ENCODE data around the gene CCDC141. TPM values are rescaled to one million over a fixed set of nuclear protein-coding genes. Genes with fewer than 3 reads are reported as not detected.
"Not testable (repeated sequence)": the region's sequence is repeated elsewhere in the genome, so short reads cannot be mapped to it uniquely, and the experiment has no call there.

The CCDC141 gene
- total and polyA plus RNA-seq, 2 of the 13 experiments (the other 11 are each of a cell fraction or from before 2014, with no cell fraction given): not detected

DNA sequence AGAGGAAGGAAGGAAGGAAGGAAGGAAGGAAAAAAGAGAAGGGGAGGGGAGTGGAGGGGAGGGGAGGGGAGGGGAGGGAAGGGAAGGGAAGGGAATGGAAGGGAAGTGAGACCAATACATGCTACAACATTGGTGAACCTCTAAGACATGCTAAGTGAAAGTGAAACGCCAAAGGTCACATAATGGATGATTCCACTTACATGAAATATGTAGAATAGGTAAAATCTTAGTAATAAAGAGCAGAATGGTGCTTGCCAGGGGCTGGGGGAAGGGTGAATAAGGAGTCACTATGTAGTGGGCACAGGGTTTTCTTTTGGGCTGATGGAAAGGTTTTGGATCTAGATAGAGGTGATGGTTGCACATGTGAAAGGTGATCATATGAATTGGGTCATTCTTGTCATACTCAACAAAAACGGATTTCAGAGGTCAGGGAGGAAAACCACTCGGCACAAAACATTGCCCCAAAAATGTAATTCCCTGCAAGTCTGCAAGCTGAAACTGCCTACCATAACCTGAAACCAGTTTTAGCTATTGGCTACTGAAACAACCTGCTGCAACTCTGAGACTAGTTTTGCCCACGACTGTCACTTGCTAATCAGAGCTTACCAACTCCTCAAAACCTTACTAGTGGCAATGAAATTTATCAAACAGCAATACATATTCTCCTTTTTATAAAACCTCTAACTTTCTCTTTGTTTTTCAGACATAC lies 59.2 kb downstream of the CCDC141 start (continued):
- TF ChIP-seq, protein P1, sequence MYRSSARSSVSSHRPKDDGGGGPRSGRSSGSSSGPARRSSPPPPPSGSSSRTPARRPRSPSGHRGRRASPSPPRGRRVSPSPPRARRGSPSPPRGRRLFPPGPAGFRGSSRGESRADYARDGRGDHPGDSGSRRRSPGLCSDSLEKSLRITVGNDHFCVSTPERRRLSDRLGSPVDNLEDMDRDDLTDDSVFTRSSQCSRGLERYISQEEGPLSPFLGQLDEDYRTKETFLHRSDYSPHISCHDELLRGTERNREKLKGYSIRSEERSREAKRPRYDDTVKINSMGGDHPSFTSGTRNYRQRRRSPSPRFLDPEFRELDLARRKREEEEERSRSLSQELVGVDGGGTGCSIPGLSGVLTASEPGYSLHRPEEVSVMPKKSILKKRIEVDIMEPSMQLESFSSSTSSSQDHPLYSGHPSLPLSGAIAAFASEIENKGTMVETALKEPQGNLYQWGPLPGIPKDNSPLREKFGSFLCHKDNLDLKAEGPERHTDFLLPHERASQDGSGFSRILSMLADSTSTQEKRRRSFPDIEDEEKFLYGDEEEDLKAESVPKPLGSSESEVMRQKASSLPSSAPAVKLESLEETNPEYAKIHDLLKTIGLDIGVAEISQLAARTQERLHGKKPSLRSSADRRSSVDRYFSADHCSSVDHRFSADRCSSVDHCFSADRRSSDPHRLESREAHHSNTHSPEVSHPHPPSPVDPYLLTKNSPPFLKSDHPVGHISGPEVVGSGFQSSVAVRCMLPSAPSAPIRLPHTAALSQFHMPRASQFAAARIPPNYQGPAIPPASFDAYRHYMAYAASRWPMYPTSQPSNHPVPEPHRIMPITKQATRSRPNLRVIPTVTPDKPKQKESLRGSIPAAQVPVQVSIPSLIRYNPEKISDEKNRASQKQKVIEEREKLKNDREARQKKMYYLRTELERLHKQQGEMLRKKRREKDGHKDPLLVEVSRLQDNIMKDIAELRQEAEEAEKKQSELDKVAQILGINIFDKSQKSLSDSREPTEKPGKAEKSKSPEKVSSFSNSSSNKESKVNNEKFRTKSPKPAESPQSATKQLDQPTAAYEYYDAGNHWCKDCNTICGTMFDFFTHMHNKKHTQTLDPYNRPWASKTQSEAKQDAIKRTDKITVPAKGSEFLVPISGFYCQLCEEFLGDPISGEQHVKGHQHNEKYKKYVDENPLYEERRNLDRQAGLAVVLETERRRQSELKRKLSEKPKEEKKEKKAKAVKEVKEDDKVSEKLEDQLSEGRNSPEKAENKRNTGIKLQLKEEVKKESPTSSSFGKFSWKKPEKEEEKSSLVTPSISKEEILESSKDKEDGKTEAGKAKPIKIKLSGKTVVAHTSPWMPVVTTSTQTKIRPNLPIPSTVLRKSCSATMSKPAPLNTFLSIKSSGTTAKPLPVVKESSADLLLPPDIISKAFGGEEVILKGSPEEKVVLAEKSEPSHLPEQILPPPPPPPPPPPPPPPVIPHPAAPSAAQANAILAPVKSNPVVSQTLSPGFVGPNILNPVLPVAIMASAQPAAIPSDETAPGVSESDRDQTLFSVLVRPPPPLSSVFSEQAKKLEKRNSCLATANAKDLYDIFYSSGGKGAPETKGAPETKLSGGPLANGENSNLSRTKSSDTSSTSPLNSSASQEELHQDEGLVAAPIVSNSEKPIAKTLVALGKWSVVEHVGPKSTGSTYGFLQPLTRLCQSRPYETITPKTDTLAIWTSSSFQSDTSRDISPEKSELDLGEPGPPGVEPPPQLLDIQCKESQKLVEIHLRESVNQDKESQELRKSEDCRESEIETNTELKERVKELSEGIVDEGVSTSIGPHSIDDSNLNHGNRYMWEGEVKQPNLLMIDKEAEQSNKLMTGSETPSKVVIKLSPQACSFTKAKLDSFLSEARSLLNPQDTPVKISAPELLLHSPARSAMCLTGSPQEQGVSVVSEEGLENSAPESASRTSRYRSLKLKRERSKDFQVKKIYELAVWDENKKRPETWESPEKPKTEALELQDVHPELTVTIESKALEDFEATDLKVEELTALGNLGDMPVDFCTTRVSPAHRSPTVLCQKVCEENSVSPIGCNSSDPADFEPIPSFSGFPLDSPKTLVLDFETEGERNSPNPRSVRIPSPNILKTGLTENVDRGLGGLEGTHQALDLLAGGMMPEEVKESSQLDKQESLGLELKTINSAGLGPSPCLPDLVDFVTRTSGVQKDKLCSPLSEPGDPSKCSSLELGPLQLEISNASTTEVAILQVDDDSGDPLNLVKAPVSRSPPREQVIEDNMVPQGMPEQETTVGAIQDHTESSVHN (CRISPR knock-in tag; IDR thresholded peaks at IDR 0.05): no peak
- no peak for TF ChIP-seq TMF1 (CRISPR knock-in tag; IDR thresholded peaks at IDR 0.05; ENCODE audit: low read depth)

DNA sequence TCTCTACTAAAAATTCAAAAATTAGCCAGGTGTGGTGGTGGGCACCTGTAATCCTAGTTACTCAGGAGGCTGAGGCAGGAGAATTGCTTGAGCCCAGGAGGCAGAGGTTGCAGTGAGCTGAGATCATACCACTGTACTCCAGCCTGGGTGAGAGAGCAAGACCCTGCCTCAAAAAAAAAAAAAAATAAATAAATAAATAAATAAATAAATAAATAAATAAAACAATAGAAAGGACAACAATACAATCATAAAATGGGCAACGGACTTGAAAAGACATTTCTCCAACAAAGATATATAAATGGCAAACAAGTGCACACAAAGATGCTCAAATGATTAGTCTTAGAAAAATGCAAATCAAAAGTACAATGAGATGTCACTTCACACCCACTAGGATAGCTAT lies 60.5 kb downstream of the CCDC141 start:
- H3K9ac ChIP-seq (ENCODE audit: insufficient read depth, low read depth, low read length); H3K4me1 ChIP-seq (ENCODE audit: insufficient read depth, low read length); DNase-seq (ENCODE audit: low spot score); H3K4me3 ChIP-seq (replicated peaks in 1 of 3; ENCODE audit: insufficient read depth in 1 of 3, low read depth in 2 of 3, low read length in 3 of 3); BruUV-seq (replicated peaks); FAIRE-seq; ATAC-seq; H3K79me2 ChIP-seq (ENCODE audit: insufficient read depth, low read length); CTCF ChIA-PET (ENCODE audit: low intra/inter-chr PET ratio, low total read pairs); POLR2A ChIA-PET; H3K36me3 ChIP-seq (replicated peaks in 1 of 2; ENCODE audit: control insufficient read depth in 1 of 2, insufficient read depth in 2 of 2, low read length in 2 of 2); H3K27ac ChIP-seq (ENCODE audit: extremely low read length, insufficient read depth, low read length); H3K4me2 ChIP-seq (ENCODE audit: low read depth, low read length); H4K20me1 ChIP-seq (ENCODE audit: insufficient read depth, low read length); intact Hi-C loops (cut with micrococcal nuclease; ENCODE audit: unreplicated experiment); H2AFZ ChIP-seq (ENCODE audit: low read length); H3K27me3 ChIP-seq (ENCODE audit: control insufficient read depth in 1 of 2, insufficient read depth in 2 of 2, low read length in 2 of 2); H3K9me3 ChIP-seq (ENCODE audit: low read length); in situ Hi-C loops (cut with HindIII; ENCODE audit: extremely low pct_ligation_motif_present, low pct_unique_long_range_greater_than_20kb): not testable (repeated sequence)
- 0% methylated on average over 1 of the region's 1 CpG for WGBS (ENCODE audit: low lambda C conversion rate)

DNA sequence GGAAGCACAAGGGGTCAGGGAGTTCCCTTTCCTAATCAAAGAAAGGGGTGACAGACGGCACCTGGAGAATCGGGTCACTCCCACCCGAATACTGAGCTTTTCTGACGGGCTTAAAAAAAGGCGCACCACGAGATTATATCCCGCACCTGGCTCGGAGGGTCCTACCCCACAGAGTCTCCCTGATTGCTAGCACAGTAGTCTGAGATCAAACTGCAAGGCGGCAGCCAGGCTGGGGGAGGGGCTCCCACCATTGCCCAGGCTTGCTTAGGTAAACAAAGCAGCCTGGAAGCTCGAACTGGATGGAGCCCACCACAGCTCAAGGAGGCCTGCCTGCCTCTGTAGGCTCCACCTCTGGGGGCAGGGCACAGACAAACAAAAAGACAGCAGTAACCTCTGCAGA lies 67.3 kb downstream of the CCDC141 start:
- BruUV-seq (replicated peaks); H3K27me3 ChIP-seq (ENCODE audit: control insufficient read depth in 1 of 2, insufficient read depth in 2 of 2, low read length in 2 of 2); H3K4me3 ChIP-seq (replicated peaks in 1 of 3; ENCODE audit: insufficient read depth in 1 of 3, low read depth in 2 of 3, low read length in 3 of 3); H4K20me1 ChIP-seq (ENCODE audit: insufficient read depth, low read length); H3K4me1 ChIP-seq (ENCODE audit: insufficient read depth, low read length); H3K9me3 ChIP-seq (ENCODE audit: low read length); H3K9ac ChIP-seq (ENCODE audit: insufficient read depth, low read depth, low read length); FAIRE-seq; H3K36me3 ChIP-seq (replicated peaks in 1 of 2; ENCODE audit: control insufficient read depth in 1 of 2, insufficient read depth in 2 of 2, low read length in 2 of 2); in situ Hi-C loops (cut with HindIII; ENCODE audit: extremely low pct_ligation_motif_present, low pct_unique_long_range_greater_than_20kb); H3K79me2 ChIP-seq (ENCODE audit: insufficient read depth, low read length); CTCF ChIA-PET (ENCODE audit: low intra/inter-chr PET ratio, low total read pairs); POLR2A ChIA-PET; DNase-seq (ENCODE audit: low spot score); ATAC-seq; intact Hi-C loops (cut with micrococcal nuclease; ENCODE audit: unreplicated experiment); H2AFZ ChIP-seq (ENCODE audit: low read length); H3K27ac ChIP-seq (ENCODE audit: extremely low read length, insufficient read depth, low read length); H3K4me2 ChIP-seq (ENCODE audit: low read depth, low read length): not testable (repeated sequence)
- WGBS (ENCODE audit: low lambda C conversion rate): 52% methylated on average over 9 of the region's 10 CpGs
